Activated naive CD4-positive, alpha-beta T cell treated with anti-CD3 and anti-CD28 coated beads for 36 hours (primary cell): ENCODE measurements around the gene CD59. TPM values are rescaled to one million over a fixed set of nuclear protein-coding genes. Genes with fewer than 3 reads are reported as not detected.
A peak's percentile ranks its signal among the peaks of the same experiment; 100 is the strongest.
"Not testable (repeated sequence)": the region's sequence is repeated elsewhere in the genome, so short reads cannot be mapped to it uniquely, and the experiment has no call there.

Source experiments
- CTCF ChIA-PET: fragments of 350-600 bp; sonication (Branson Sonifier 250); formaldehyde crosslinking; loops from one replicate; lab custom pipeline; 2021; ENCODE audit warnings: antibody characterized with exemption; lab: Charles Lee
- DNase-seq: peaks from one replicate; pipeline ENCODE4 v3.0.0-alpha.2; 2020
- H3K27ac Mint-ChIP-seq: one replicate; pipeline ENCODE4 v1.8.0; 2021; ENCODE audit warnings: mild to moderate bottlenecking, mixed read lengths
- H3K27me3 Mint-ChIP-seq: one replicate; pipeline ENCODE4 v1.8.0; 2021; ENCODE audit warnings: low read depth, mixed read lengths
- H3K36me3 Mint-ChIP-seq: one replicate; pipeline ENCODE4 v1.8.0; 2021; ENCODE audit warnings: low read depth, mixed read lengths
- H3K4me1 Mint-ChIP-seq: one replicate; pipeline ENCODE4 v1.8.0; 2021; ENCODE audit warnings: low read depth, mixed read lengths
- H3K4me3 Mint-ChIP-seq: one replicate; pipeline ENCODE4 v1.8.0; 2021; ENCODE audit warnings: mild to moderate bottlenecking, moderate library complexity, mixed read lengths
- H3K9me3 Mint-ChIP-seq: one replicate; pipeline ENCODE4 v1.8.0; 2021; ENCODE audit warnings: mixed read lengths
- intact Hi-C: fragments of 100-400 bp; cut with micrococcal nuclease; formaldehyde crosslinking; loops from one replicate; pipeline ENCODE4 v1.15.1; 2023
- total RNA-seq, 2 experiments: library from RNA; stranded (reverse); gene quantifications; one replicate each; pipeline ENCODE4 v1.2.3, GENCODE V29; 2021

Gene CD59
- total RNA-seq, 2 experiments from 2014 or later: 59.9 to 61.9 TPM

- no peaks in the 10 kb centered on the region for H3K9me3 Mint-ChIP-seq
- no peak overlapping the region for H3K4me3 Mint-ChIP-seq
- peaks cover 3% of the 10 kb centered on the region for H3K4me1 Mint-ChIP-seq
- CTCF ChIA-PET: interaction anchor here (1.3 kb wide), 1 partner anchor 328 kb away, joined by 3 read pairs; no protein-coding TSS in a partner anchor
- H3K27me3 Mint-ChIP-seq: peaks cover 3% of the 10 kb centered on the region
- intact Hi-C loops: loop anchor here (2.0 to 5.0 kb wide), 2 partner anchors 68 to 680 kb away; no protein-coding TSS in a partner anchor
- DNase-seq: peak; percentile 25
- no peak overlapping the region for H3K27ac Mint-ChIP-seq
- no peaks in the 10 kb centered on the region for H3K36me3 Mint-ChIP-seq
These were observed 45.7 kb downstream of the CD59 start for GRCh38 chr11:33690290-33691065.

- H3K27ac Mint-ChIP-seq: no peak overlapping the region
- no peak overlapping the region for H3K4me3 Mint-ChIP-seq
- DNase-seq: no peak
- no peaks in the 10 kb centered on the region for H3K36me3 Mint-ChIP-seq
- peaks cover 3% of the 10 kb centered on the region for H3K4me1 Mint-ChIP-seq
- CTCF ChIA-PET: interaction anchor here (0.8 to 1.3 kb wide), 2 partner anchors 327 to 512 kb away, joined by 3 read pairs; no protein-coding TSS in a partner anchor
- intact Hi-C loops: loop anchor here (2.0 to 5.0 kb wide), 2 partner anchors 147 to 523 kb away; no protein-coding TSS in a partner anchor
- H3K27me3 Mint-ChIP-seq: peaks cover 7% of the 10 kb centered on the region
- no peaks in the 10 kb centered on the region for H3K9me3 Mint-ChIP-seq
These were observed 46.7 kb downstream of the CD59 start for GRCh38 chr11:33689501-33689900.

- Mint-ChIP-seq H3K27me3 (peaks cover 10% of the 10 kb centered on the region), H3K27ac (no peak overlapping the region), H3K36me3 (no peaks in the 10 kb centered on the region), H3K4me1 (peaks cover 3% of the 10 kb centered on the region), H3K4me3 (no peak overlapping the region), H3K9me3 (no peaks in the 10 kb centered on the region)
- CTCF ChIA-PET: interaction anchor here (0.8 to 1.3 kb wide), 2 partner anchors 326 to 512 kb away, joined by 3 read pairs; no protein-coding TSS in a partner anchor
- intact Hi-C loops: loop anchor here (2.0 to 5.0 kb wide), 2 partner anchors 147 to 522 kb away; no protein-coding TSS in a partner anchor
- no peak for DNase-seq
These were observed 47.1 kb downstream of the CD59 start for GRCh38 chr11:33689085-33689484.

DNA sequence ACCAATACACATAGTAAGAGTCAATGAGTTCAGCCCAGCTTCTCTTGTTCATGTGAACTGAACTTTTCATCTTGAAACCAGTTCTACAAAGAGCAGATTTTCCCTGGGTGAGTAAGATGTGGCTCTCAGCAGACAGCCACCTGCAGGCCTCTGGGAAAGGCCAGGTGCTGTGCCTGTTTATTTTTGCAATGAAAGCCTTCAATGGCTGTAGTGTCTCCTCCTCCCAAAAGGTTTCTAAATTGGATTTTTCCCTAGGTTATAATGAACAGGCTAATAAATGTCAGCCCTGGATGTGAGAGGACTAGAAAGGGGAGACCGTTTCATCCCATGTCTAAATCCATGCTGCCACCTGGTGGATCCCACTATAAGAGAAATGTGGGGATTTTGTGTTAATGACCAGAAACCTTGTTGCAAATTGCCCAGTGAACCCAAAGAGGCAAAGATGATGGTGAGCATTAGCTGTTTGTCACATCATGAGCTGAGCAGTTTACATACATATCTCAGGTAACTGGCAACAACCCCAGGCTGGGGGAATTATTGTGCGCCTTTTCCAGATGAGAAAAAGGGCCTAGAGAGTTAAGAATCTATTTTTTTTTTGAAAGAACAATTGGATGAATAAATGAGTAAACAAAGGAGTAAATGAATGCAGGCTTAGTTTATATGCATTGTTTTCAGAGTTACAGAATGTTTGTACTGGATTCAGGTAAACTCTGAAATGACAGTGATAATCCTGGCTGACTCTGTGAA lies 48.3 kb downstream of the CD59 start:
- Mint-ChIP-seq H3K27me3 (peaks cover 12% of the 10 kb centered on the region), H3K4me3 (no peak overlapping the region), H3K9me3 (no peaks in the 10 kb centered on the region), H3K36me3 (no peaks in the 10 kb centered on the region), H3K4me1 (peaks cover 3% of the 10 kb centered on the region), H3K27ac (no peak overlapping the region)
- intact Hi-C loops: loop anchor here (1.0 to 5.0 kb wide), 3 partner anchors 146 to 521 kb away; no protein-coding TSS in a partner anchor
- DNase-seq: peak; percentile 36
- CTCF ChIA-PET: interaction anchor here (0.7 to 1.2 kb wide), 2 partner anchors 55 to 86 kb away, joined by 3 to 6 read pairs; no protein-coding TSS in a partner anchor

GRCh38 chr11:33685082-33685481 lies 51.1 kb downstream of the CD59 start:
- Mint-ChIP-seq H3K27ac (no peak overlapping the region), H3K36me3 (no peaks in the 10 kb centered on the region), H3K27me3 (peaks cover 30% of the 10 kb centered on the region), H3K4me1 (peaks cover 3% of the 10 kb centered on the region), H3K9me3 (no peaks in the 10 kb centered on the region), H3K4me3 (no peak overlapping the region)
- CTCF ChIA-PET: interaction anchor here (0.7 to 1.6 kb wide), 4 partner anchors 9 to 828 kb away, joined by 3 to 6 read pairs (median 4); partner anchors contain the start of gene ELF5
- no peak for DNase-seq
- intact Hi-C loops: loop anchor here (5.0 kb wide), 1 partner anchor 143 kb away; no protein-coding TSS in a partner anchor

DNA sequence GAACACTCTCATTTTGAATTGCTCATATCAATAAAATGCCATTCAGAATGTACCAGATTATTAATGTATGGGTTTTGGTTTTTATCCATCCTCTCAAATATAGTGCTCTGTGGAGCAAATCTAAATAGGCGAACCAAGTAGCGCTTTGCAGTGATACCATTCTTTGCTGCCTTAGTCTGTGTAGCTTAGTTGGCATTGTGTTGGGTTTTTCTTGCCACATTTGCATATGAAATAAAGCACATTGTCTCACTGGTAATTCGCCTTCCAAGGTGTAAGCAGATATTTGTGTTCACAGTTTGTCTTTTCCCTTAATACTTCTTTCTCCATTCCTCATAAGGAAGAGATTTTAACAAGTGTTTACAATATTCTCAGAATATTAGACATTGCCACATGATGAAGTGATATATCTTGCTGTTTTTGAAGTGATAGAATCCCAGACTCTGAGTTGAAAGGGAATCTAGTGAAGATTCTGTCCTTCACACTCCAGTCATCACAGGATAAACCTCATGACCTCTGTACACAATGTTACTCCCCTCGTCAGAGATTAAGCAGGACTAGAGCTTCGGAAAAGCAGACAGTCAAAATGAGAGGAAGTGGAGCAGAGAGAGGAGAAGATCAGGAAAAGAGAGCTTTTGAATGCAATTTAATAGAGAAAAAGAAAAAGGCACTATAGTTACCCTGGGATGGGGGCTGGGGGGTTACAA lies 52.1 kb downstream of the CD59 start:
- CTCF ChIA-PET: interaction anchor here (0.5 to 1.3 kb wide), 2 partner anchors 321 to 365 kb away, joined by 3 to 4 read pairs; no protein-coding TSS in a partner anchor
- H3K36me3 Mint-ChIP-seq: no peaks in the 10 kb centered on the region
- no peak overlapping the region for H3K27ac Mint-ChIP-seq
- no peaks in the 10 kb centered on the region for H3K4me1 Mint-ChIP-seq
- intact Hi-C loops: no loop called here
- no peak overlapping the region for H3K4me3 Mint-ChIP-seq
- H3K9me3 Mint-ChIP-seq: no peaks in the 10 kb centered on the region
- no peak for DNase-seq
- H3K27me3 Mint-ChIP-seq: peaks cover 37% of the 10 kb centered on the region

DNA sequence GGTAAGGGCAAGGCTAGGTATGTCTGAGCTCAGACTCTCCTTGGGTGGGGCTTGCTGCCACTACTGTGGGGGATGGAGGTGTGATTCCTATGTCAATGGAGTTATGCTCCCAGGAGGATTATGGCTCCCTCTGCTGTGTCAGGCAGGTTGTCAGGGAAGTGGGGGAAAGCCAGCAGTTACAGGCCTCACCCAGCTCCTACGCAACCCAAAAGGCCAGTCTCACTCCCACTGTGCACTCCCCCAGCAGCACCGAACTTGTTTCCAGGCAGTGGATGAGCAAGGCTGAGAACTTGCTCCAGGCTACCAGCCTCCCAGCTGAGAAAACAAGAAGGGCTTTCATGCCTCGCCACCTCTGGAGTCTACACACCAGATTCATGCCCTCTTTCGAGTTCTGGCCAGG lies 53.8 kb downstream of the CD59 start:
- Mint-ChIP-seq H3K4me3 (no peak overlapping the region), H3K4me1 (no peaks in the 10 kb centered on the region), H3K9me3 (peaks cover 3% of the 10 kb centered on the region), H3K36me3 (no peaks in the 10 kb centered on the region), H3K27me3 (peaks cover 48% of the 10 kb centered on the region), H3K27ac (no peak overlapping the region)
- DNase-seq: no peak
- intact Hi-C loops: no loop called here
- CTCF ChIA-PET: interaction anchor here (1.0 to 1.5 kb wide), 2 partner anchors 60 to 317 kb away, joined by 4 read pairs; no protein-coding TSS in a partner anchor

DNA sequence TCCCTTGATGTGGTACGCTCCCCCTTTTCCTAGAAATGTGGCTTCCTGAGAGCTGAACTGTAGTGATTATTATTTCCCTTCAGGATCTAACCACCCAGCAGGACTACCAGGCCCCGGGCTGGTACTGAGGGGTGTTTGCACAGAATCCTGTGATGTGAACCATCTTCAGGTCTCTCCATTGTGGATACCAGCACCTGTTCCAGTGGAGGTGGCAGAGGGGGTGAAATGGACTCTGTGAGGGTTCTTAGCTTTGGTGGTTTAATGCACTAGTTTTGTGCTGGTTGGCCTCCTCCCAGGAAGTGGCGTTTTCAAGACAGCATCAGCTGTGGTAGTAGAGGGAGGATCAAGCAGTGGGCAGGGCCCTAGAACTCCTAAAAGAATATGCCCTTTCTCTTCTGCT lies 54.2 kb downstream of the CD59 start:
- H3K27ac Mint-ChIP-seq: no peak overlapping the region
- CTCF ChIA-PET: interaction anchor here (1.0 to 1.5 kb wide), 2 partner anchors 60 to 317 kb away, joined by 4 read pairs; no protein-coding TSS in a partner anchor
- H3K4me3 Mint-ChIP-seq: no peak overlapping the region
- H3K4me1 Mint-ChIP-seq: no peaks in the 10 kb centered on the region
- intact Hi-C loops: no loop called here
- DNase-seq: no peak
- H3K27me3 Mint-ChIP-seq: peaks cover 51% of the 10 kb centered on the region
- peaks cover 3% of the 10 kb centered on the region for H3K9me3 Mint-ChIP-seq
- H3K36me3 Mint-ChIP-seq: no peaks in the 10 kb centered on the region

GRCh38 chr11:33678616-33679015 lies 57.6 kb downstream of the CD59 start:
- CTCF ChIA-PET: interaction anchor here (0.7 kb wide), 1 partner anchor 30 kb away, joined by 3 read pairs; no protein-coding TSS in a partner anchor
- peaks cover 44% of the 10 kb centered on the region for H3K27me3 Mint-ChIP-seq
- H3K36me3 Mint-ChIP-seq, H3K4me3 Mint-ChIP-seq, H3K4me1 Mint-ChIP-seq, intact Hi-C loops, H3K27ac Mint-ChIP-seq, H3K9me3 Mint-ChIP-seq, DNase-seq: not testable (repeated sequence)

- H3K4me1 Mint-ChIP-seq: no peaks in the 10 kb centered on the region
- intact Hi-C loops: no loop called here
- CTCF ChIA-PET: no interaction called here
- H3K4me3 Mint-ChIP-seq: no peak overlapping the region
- no peak for DNase-seq
- no peaks in the 10 kb centered on the region for H3K36me3 Mint-ChIP-seq
- no peak overlapping the region for H3K27ac Mint-ChIP-seq
- H3K9me3 Mint-ChIP-seq: peaks cover 3% of the 10 kb centered on the region
- H3K27me3 Mint-ChIP-seq: peaks cover 14% of the 10 kb centered on the region
These were observed 62.0 kb downstream of the CD59 start for GRCh38 chr11:33674035-33674814.

- Mint-ChIP-seq H3K27me3 (peaks cover under 1% of the 10 kb centered on the region), H3K27ac (no peak overlapping the region), H3K4me1 (no peaks in the 10 kb centered on the region), H3K36me3 (no peaks in the 10 kb centered on the region), H3K9me3 (no peaks in the 10 kb centered on the region), H3K4me3 (no peak overlapping the region)
- CTCF ChIA-PET: interaction anchor here (0.7 kb wide), 1 partner anchor 70 kb away, joined by 3 read pairs; no protein-coding TSS in a partner anchor
- no peak for DNase-seq
- intact Hi-C loops: no loop called here
These were observed 64.0 kb downstream of the CD59 start for GRCh38 chr11:33672273-33672672.
